ENCODE measurements around the gene MBIP.
A peak's percentile ranks its signal among the peaks of the same experiment; 100 is the strongest.
"Not testable (repeated sequence)": the region's sequence is repeated elsewhere in the genome, so short reads cannot be mapped to it uniquely, and the experiment has no call there.

The MBIP gene, protein sequence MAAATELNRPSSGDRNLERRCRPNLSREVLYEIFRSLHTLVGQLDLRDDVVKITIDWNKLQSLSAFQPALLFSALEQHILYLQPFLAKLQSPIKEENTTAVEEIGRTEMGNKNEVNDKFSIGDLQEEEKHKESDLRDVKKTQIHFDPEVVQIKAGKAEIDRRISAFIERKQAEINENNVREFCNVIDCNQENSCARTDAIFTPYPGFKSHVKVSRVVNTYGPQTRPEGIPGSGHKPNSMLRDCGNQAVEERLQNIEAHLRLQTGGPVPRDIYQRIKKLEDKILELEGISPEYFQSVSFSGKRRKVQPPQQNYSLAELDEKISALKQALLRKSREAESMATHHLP

DNA sequence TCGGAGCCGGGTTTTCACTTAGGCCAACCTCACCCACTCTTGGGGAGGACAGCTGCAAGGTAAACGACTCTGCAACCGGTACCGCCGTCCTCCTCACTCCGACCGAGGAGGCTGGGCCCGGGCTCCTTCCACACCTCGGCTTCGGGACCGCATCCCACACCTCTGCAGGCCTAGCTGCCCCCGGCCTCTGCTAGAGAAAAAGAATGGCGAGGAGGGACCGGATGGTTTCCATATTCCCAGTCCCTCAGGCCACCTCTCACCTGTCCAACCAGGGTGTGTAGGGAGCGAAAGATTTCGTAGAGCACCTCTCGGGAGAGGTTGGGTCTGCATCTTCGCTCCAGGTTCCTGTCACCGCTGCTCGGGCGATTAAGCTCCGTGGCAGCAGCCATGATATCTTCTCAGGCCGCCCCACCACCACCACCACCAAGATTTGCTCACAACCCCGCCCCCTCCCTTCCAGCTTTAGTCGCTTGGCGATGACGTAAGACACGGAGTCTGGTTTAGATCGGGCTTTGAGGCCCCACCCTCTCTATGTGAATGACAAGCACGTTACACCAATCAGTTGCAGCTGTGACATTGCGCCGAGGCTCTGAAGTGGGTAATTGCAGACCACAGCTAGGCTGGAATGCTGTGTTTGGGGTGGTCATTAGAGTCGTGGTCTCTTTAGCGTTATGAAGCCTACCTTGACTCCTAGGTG, at the start of gene MBIP:
TSS of gene MBIP (minus strand) at position 438 of the 697 bp plus-strand sequence. CDS start at position 389, 49 bp downstream.
- H3K27ac Mint-ChIP-seq, result peak within 1 kb of the TSS; percentile 95
- H3K27me3 Mint-ChIP-seq, result peaks cover 18% of the 10 kb centered on the region
- peaks cover 38% of the 10 kb centered on the region for H3K4me1 Mint-ChIP-seq (ENCODE audit: low read depth)
- H3K36me3 Mint-ChIP-seq (ENCODE audit: low read depth), result peaks cover 24% of the 10 kb centered on the region
- H3K9me3 Mint-ChIP-seq, result peaks cover 3% of the 10 kb centered on the region
- peak; percentile 88 for DNase-seq
- peak within 1 kb of the TSS; percentile 93 for H3K4me3 Mint-ChIP-seq

DNA sequence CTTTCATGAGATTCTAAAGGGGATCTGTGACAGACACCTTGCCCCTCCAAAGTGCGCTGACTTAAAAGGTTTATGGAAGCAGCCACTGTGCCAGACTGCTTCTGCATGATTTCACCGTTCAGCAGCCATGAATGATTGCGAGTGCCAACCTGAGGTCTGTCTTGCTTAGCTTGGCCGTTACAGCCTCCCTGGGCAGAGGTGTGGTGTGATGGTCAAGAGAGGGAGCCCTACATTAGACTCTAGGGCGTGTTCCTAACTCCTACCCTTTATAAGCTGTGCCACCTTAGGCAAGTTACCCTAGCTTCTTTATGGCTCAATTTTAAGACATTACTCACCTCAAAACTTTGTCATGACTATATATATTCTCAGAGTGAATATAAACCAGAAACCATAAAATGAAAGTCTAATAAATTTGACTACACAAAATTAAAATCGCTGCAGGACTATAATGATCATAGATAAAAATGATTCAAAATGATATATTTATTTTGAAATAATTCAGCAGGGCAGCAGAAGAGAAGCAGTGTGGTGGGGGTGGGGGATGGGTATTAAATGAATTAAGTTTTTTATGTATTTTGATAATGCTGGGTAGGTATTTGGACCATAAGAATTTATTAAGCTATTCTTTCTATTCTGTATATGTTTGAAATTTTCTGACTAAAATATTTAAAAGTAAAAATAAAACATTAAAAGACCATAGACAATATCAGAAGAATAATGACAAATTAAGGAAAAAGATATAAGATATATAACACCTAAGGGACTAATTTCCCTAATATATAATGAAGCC, 47.7 kb upstream of the MBIP start:
- DNase-seq, result no peak
- H3K36me3 Mint-ChIP-seq (ENCODE audit: low read depth), result no peaks in the 10 kb centered on the region
- H3K27ac Mint-ChIP-seq, result no peak overlapping the region
- H3K4me3 Mint-ChIP-seq, result no peak overlapping the region
- H3K9me3 Mint-ChIP-seq, result no peaks in the 10 kb centered on the region
- no peaks in the 10 kb centered on the region for H3K4me1 Mint-ChIP-seq (ENCODE audit: low read depth)
- peaks cover 10% of the 10 kb centered on the region for H3K27me3 Mint-ChIP-seq

DNA sequence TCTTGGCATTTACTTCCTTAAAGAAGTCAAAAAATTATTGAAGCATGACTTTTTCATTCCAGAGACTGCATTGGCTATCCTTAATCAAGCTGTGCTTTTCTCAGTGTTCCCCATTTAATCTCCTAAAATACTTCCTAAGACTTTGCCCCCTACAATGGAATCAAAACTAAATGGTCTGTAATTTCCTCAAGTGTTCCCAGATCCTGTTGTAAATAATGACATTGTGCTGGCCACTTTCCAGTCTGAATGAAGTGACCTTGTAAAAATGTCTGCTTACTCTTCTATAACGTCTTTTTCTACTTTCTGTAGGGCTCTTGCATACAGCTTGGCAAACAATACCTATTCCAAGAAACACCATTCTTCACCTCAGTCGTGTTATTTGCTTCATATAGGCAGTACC, 45.3 kb upstream of the MBIP start:
- no peaks in the 10 kb centered on the region for H3K36me3 Mint-ChIP-seq (ENCODE audit: low read depth)
- no peaks in the 10 kb centered on the region for H3K9me3 Mint-ChIP-seq
- no peak overlapping the region for H3K27ac Mint-ChIP-seq
- peaks cover 13% of the 10 kb centered on the region for H3K27me3 Mint-ChIP-seq
- no peaks in the 10 kb centered on the region for H3K4me1 Mint-ChIP-seq (ENCODE audit: low read depth)
- H3K4me3 Mint-ChIP-seq, result no peak overlapping the region
- no peak for DNase-seq

DNA sequence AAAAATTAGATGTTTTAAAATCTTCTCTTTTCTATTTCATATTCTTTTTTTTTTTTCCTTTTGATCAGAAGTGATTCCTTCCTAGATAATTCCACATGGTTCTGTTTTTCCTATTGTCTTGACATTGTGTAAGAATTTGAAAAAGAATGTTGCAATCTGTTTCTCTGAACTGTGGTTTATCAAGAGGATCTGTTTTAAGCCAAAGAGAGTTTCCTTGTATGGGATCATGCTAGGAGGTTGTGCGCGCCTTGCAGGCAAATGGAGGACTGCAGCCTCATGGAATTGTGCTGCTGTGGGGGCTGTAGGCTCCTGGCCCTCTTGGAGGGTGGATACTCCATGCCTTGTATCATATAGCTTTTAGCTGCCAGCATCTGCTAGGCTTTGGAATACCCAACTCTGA, 43.3 kb upstream of the MBIP start:
- Mint-ChIP-seq H3K27me3 (peaks cover 15% of the 10 kb centered on the region), H3K4me1 (ENCODE audit: low read depth) (no peaks in the 10 kb centered on the region), H3K27ac (no peak overlapping the region), H3K4me3 (no peak overlapping the region), H3K36me3 (ENCODE audit: low read depth) (no peaks in the 10 kb centered on the region), H3K9me3 (no peaks in the 10 kb centered on the region)
- no peak for DNase-seq

DNA sequence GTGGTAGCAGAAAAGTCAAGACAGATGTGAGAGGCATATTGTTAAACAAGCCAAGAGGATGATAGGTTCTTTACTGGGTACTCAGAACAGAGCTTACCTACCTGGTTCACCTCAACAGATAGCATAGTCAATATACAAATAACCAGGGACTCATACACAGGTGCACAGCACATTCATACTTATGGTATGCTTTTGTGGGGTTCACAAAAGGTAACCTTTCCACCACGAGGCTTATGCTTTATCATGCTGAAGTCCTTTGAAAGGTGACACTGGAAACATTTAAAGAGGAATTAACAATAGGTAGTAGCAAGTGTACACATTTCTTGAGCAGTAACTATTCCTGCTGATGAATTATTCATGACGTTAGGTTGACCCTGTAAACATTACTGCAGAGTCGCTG, 42.2 kb upstream of the MBIP start:
- H3K27me3 Mint-ChIP-seq, result peaks cover 15% of the 10 kb centered on the region

DNA sequence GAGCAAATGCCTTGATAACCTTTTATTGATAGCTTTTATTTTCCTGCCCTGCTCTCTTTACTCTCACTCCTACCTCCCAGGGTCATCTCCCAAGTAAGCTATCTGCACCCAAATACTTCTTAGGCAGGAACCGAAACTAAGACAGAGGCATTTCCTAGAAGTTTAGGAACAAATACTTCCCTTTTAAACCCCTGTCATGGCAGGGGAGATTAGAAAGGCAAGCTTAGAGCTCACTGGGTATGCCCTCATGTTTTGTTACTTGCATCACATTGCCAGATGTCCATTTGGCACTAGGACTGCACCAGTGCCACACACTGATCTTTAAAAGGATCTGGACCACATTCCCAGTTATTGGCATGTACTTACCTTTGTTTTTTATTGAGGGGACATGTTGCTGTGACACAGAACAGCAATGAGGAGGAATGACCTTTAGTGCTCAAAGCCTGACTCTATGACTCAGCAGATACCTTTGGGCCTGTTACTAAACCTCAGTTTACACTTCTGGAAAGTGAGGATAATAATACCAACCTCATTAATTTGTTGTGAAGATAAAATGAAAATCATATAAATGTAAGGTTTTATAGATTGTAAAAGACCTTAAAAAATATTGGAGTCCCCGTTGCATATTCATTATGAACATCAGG, 40.9 kb upstream of the MBIP start:
- Mint-ChIP-seq H3K9me3 (peaks cover 8% of the 10 kb centered on the region), H3K4me3 (no peak overlapping the region), H3K27me3 (peaks cover 11% of the 10 kb centered on the region), H3K36me3 (ENCODE audit: low read depth) (peaks cover 1% of the 10 kb centered on the region), H3K4me1 (ENCODE audit: low read depth) (no peaks in the 10 kb centered on the region), H3K27ac (no peak overlapping the region)
- DNase-seq, result no peak

More for the DNA sequence above, 42.2 kb upstream of the MBIP start:
- no peak for DNase-seq
- H3K4me1 Mint-ChIP-seq (ENCODE audit: low read depth), result no peaks in the 10 kb centered on the region
- H3K27ac Mint-ChIP-seq, result no peak overlapping the region
- no peaks in the 10 kb centered on the region for H3K9me3 Mint-ChIP-seq
- no peaks in the 10 kb centered on the region for H3K36me3 Mint-ChIP-seq (ENCODE audit: low read depth)
- no peak overlapping the region for H3K4me3 Mint-ChIP-seq

DNA sequence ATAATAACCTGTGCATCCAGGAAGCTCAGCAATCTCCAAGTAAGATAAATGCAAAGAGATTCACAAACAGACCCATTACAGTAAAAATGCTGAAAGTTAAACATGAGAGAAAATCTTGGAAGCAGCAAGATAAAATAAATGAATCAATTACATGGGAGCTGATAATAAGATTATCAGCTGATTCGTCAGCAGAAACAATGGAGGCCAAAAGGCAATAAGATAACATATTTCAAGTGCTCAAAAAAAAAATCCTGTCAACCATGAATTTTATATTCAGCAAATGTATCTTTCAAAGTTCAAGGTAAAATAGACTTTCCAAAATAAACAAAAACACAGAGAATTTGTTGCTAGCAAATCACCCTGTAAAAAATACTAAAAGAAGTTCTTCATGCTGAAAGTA, 36.4 kb upstream of the MBIP start:
- H3K9me3 Mint-ChIP-seq, result peaks cover 20% of the 10 kb centered on the region
- H3K4me1 Mint-ChIP-seq (ENCODE audit: low read depth), result no peaks in the 10 kb centered on the region
- H3K27me3 Mint-ChIP-seq, result peaks cover 21% of the 10 kb centered on the region
- no peak for DNase-seq
- H3K4me3 Mint-ChIP-seq, result no peak overlapping the region
- H3K36me3 Mint-ChIP-seq (ENCODE audit: low read depth), result peaks cover 1% of the 10 kb centered on the region
- H3K27ac Mint-ChIP-seq, result no peak overlapping the region

DNA sequence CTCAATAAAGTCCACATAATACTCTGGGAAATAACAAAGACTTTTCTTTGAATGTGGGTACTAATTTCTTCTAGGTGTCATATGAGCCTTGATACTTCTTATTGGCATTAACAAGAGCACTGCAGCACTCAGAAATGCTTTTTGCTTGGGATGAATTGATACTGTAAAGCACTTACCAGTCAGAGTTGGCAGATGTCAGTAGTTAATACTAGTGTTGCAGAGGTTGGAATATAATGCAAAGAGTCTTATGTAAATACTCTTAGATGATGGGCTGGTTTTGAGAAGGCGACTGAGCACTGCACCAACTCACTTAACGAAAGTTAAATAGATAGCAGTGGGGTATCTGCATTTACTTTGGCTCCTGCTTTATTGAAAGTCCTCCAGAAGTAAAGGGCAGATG, 25.6 kb upstream of the MBIP start:
- no peak overlapping the region for H3K27ac Mint-ChIP-seq
- no peaks in the 10 kb centered on the region for H3K36me3 Mint-ChIP-seq (ENCODE audit: low read depth)
- no peaks in the 10 kb centered on the region for H3K9me3 Mint-ChIP-seq
- H3K27me3 Mint-ChIP-seq, result peaks cover 50% of the 10 kb centered on the region
- DNase-seq, result no peak
- no peak overlapping the region for H3K4me3 Mint-ChIP-seq
- peaks cover 1% of the 10 kb centered on the region for H3K4me1 Mint-ChIP-seq (ENCODE audit: low read depth)

DNA sequence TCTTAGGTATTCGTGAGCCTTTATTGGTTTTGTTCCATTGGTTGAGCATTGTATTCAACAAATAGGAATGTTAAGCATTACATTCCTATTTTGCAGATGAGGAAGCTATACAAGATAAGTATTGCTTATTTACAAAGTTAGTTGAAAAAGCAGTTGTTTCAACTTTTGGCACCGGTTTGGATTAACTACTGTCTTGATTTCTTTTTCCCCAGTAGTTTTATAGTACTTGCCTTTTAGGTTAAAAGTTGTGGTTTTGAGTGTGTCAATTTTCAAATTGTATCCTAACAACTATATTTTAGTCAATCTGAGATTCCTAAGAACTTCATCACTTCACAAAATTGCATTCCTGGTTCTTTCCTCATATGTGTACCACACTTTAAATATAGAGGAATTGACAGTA, 23.8 kb upstream of the MBIP start:
- peaks cover 54% of the 10 kb centered on the region for H3K27me3 Mint-ChIP-seq
- no peak overlapping the region for H3K4me3 Mint-ChIP-seq
- DNase-seq, result no peak
- no peaks in the 10 kb centered on the region for H3K9me3 Mint-ChIP-seq
- H3K27ac Mint-ChIP-seq, result no peak overlapping the region
- peaks cover 9% of the 10 kb centered on the region for H3K4me1 Mint-ChIP-seq (ENCODE audit: low read depth)
- no peaks in the 10 kb centered on the region for H3K36me3 Mint-ChIP-seq (ENCODE audit: low read depth)

DNA sequence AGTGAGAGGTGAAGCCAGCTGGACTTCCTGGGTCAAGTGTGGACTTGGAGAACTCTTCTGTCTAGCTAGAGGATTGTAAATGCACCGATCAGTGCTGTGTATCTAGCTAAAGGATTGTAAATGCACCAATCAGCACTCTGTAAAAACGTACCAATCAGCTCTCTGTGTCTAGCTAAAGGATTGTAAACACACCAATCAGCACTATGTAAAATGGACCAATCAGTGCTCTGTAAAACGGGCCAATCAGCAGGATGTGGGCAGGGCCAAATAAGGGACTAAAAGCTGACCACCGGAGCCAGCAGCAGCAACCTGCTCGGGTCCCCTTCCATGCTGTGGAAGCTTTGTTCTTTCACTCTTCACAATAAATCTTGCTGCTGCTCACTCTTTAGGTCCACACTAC, 21.4 kb upstream of the MBIP start:
- not testable (repeated sequence) for DNase-seq; H3K36me3 Mint-ChIP-seq (ENCODE audit: low read depth); H3K27ac Mint-ChIP-seq; H3K9me3 Mint-ChIP-seq; H3K4me3 Mint-ChIP-seq
- Mint-ChIP-seq H3K27me3 (peaks cover 68% of the 10 kb centered on the region), H3K4me1 (ENCODE audit: low read depth) (peaks cover 18% of the 10 kb centered on the region)

DNA sequence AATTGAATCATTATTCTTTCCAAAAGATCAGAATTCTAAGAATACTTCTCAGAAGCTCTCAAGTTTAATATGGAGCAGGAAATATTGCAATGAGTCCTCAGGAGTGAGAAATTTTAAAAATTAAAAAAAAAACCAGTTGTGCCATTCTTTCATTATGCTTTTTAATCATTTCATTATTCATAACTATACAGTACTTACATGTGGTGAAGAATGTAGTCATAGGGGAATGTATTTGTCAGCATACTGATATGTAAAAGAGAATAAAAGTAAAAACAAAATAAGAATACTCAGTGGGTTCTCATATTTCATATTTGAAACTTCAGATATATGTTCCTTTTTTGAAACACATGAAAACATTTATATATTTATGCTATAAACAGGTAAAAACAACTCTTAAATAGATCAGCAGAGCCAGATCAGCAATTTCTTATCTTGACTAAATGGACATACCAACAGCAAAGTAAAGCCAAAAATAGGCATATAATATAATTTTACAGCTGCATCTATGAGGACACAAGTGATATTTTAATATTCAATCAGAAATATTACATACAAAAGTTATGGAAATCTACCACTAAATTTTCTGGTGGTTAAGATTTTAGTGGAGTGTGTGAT, 19.9 kb upstream of the MBIP start:
- H3K36me3 Mint-ChIP-seq (ENCODE audit: low read depth), result no peaks in the 10 kb centered on the region
- no peaks in the 10 kb centered on the region for H3K9me3 Mint-ChIP-seq
- H3K27me3 Mint-ChIP-seq, result peaks cover 59% of the 10 kb centered on the region
- peak overlapping the region; percentile 79 for H3K27ac Mint-ChIP-seq
- H3K4me1 Mint-ChIP-seq (ENCODE audit: low read depth), result peaks cover 18% of the 10 kb centered on the region
- no peak for DNase-seq
- H3K4me3 Mint-ChIP-seq, result peak overlapping the region; percentile 33

DNA sequence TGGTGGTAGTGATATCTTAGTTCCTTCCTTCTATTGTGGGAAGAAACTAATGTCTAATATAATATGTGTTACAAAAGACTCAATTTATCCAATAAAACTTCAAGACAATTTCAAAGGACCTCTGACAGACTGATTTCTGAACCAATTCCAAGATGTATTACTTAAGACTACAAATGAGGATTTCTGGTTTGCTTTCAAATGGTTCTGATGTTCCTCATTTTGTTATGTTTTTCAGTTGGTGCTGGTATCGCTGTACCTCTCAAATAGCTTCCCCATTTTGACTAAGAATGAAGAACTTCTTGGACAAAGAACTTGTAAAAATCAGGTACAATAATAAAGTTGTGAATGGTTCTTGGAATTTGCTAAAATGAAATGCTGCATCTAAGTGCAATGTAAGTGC, 19.4 kb upstream of the MBIP start:
- H3K4me1 Mint-ChIP-seq (ENCODE audit: low read depth), result peaks cover 18% of the 10 kb centered on the region

DNA sequence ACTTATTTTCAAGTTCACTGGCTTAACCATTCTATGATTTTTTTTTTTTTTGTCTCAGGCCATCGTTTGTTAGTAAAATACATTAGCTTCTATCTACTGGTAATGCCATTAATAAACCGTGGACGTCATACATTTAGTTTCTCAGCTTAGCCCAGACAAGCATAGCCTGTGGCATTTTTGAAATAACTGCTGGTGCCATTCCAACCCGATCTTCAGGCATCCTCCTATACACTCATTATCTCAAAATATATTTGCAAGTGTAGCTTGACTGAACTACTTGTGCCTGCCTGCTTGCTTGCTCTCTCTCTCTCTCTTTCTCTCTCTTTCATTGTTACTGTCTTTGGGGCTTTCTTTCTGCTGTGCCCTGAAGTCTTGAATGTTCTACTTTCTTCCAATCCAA, 12.7 kb upstream of the MBIP start:
- Mint-ChIP-seq H3K4me3 (no peak overlapping the region), H3K9me3 (no peaks in the 10 kb centered on the region), H3K27ac (no peak overlapping the region), H3K27me3 (peaks cover 51% of the 10 kb centered on the region), H3K4me1 (ENCODE audit: low read depth) (no peaks in the 10 kb centered on the region), H3K36me3 (ENCODE audit: low read depth) (no peaks in the 10 kb centered on the region)
- no peak for DNase-seq

More for the DNA sequence above, 19.4 kb upstream of the MBIP start:
- H3K27ac Mint-ChIP-seq, result peak overlapping the region; percentile 79
- H3K4me3 Mint-ChIP-seq, result peak overlapping the region; percentile 33
- no peak for DNase-seq
- H3K36me3 Mint-ChIP-seq (ENCODE audit: low read depth), result no peaks in the 10 kb centered on the region
- H3K9me3 Mint-ChIP-seq, result no peaks in the 10 kb centered on the region
- peaks cover 57% of the 10 kb centered on the region for H3K27me3 Mint-ChIP-seq

DNA sequence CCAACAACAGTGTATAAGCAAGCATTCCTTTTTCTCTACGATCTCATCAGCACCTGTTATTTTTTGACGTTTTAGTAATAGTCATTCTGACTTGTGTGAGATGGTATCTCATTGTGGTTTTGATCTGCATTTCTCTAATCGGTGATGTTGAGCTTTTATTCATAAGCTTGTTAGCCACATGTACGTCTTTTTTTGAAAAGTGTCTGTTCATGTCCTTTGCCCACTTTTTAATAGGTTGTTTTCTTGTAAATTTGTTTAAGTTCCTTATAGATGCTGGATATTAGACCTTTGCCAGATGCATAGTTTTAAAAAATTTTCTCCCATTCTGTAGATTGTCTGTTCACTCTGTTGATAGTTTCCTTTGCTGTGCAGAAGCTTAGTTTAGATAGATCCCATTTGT, 7.1 kb upstream of the MBIP start:
- H3K27me3 Mint-ChIP-seq, result peaks cover 62% of the 10 kb centered on the region
- H3K4me3 Mint-ChIP-seq; DNase-seq; H3K27ac Mint-ChIP-seq; H3K9me3 Mint-ChIP-seq; H3K4me1 Mint-ChIP-seq (ENCODE audit: low read depth); H3K36me3 Mint-ChIP-seq (ENCODE audit: low read depth): not testable (repeated sequence)
